ENCODE data around the gene UBASH3B.

Gene UBASH3B

GRCh38 chr11:122678406-122678805 lies 22.9 kb downstream of the UBASH3B start:
- no peak for DNase-seq (ENCODE audit: low spot score)

- DNase-seq (ENCODE audit: low spot score) = no peak
These were observed 23.9 kb downstream of the UBASH3B start for GRCh38 chr11:122679466-122679865.

GRCh38 chr11:122681070-122681469 lies 25.5 kb downstream of the UBASH3B start:
- DNase-seq (ENCODE audit: low spot score) = no peak

- no peak for DNase-seq (ENCODE audit: low spot score)
These were observed 26.2 kb downstream of the UBASH3B start for GRCh38 chr11:122681735-122682134.

GRCh38 chr11:122682464-122682863 lies 26.9 kb downstream of the UBASH3B start:
- DNase-seq (ENCODE audit: low spot score) = no peak

- no peak for DNase-seq (ENCODE audit: low spot score)
These were observed 29.5 kb downstream of the UBASH3B start for GRCh38 chr11:122685041-122685440.

GRCh38 chr11:122686111-122686510 lies 30.6 kb downstream of the UBASH3B start:
- DNase-seq (ENCODE audit: low spot score) = no peak

GRCh38 chr11:122690384-122690783 lies 34.9 kb downstream of the UBASH3B start:
- no peak for DNase-seq (ENCODE audit: low spot score)

- DNase-seq (ENCODE audit: low spot score) = peak; percentile 65
These were observed 35.5 kb downstream of the UBASH3B start for GRCh38 chr11:122690801-122691548.

- no peak for DNase-seq (ENCODE audit: low spot score)
These were observed 36.1 kb downstream of the UBASH3B start for GRCh38 chr11:122691549-122692150.

- DNase-seq (ENCODE audit: low spot score) = no peak
These were observed 36.9 kb downstream of the UBASH3B start for GRCh38 chr11:122692444-122692843.

GRCh38 chr11:122695076-122695615 lies 39.6 kb downstream of the UBASH3B start:
- no peak for DNase-seq (ENCODE audit: low spot score)

- DNase-seq (ENCODE audit: low spot score) = no peak
These were observed 41.1 kb downstream of the UBASH3B start for GRCh38 chr11:122696662-122697061.

- DNase-seq (ENCODE audit: low spot score) = no peak
These were observed 42.2 kb downstream of the UBASH3B start for GRCh38 chr11:122697636-122698167.

GRCh38 chr11:122698392-122698791 lies 42.9 kb downstream of the UBASH3B start:
- DNase-seq (ENCODE audit: low spot score) = no peak

GRCh38 chr11:122700666-122701065 lies 45.1 kb downstream of the UBASH3B start:
- no peak for DNase-seq (ENCODE audit: low spot score)

- no peak for DNase-seq (ENCODE audit: low spot score)
These were observed 45.6 kb downstream of the UBASH3B start for GRCh38 chr11:122701143-122701542.

GRCh38 chr11:122703541-122704272 lies 48.2 kb downstream of the UBASH3B start:
- no peak for DNase-seq (ENCODE audit: low spot score)

GRCh38 chr11:122705396-122705795 lies 49.9 kb downstream of the UBASH3B start:
- no peak for DNase-seq (ENCODE audit: low spot score)

- peak; percentile 66 for DNase-seq (ENCODE audit: low spot score)
These were observed 51.0 kb downstream of the UBASH3B start for GRCh38 chr11:122706291-122707088.

- DNase-seq (ENCODE audit: low spot score) = no peak
These were observed 51.6 kb downstream of the UBASH3B start for GRCh38 chr11:122707111-122707510.

- DNase-seq (ENCODE audit: low spot score) = no peak
These were observed 52.4 kb downstream of the UBASH3B start for GRCh38 chr11:122707901-122708300.
